Uterus (tissue), 4 donors: ENCODE measurements around the gene SNRK. TPM values are rescaled to one million over a fixed set of nuclear protein-coding genes. Genes with fewer than 3 reads are reported as not detected.

Experiments used
- DNase-seq, 2 donors: peaks; one replicate each; pipeline ENCODE4 v3.0.0-alpha.2; 2019 to 2020
- H3K27ac ChIP-seq, 2 donors: fragments of 200-600 bp; sonication (generic); 1 replicate in 1 of 2; 2 replicates in 1 of 2; pipeline ENCODE4 v1.5.1; 2016 to 2018
- H3K27me3 ChIP-seq, 2 donors: fragments of 200-600 bp; sonication (generic); one replicate each; pipeline ENCODE4 v1.5.1; 2018 to 2019; ENCODE audit warnings: control low read depth in 1 of 2
- H3K36me3 ChIP-seq, 2 donors: fragments of 200-600 bp; sonication (generic); one replicate each; pipeline ENCODE4 v1.5.1; 2019; ENCODE audit warnings: control low read depth in 1 of 2
- H3K4me1 ChIP-seq, 2 donors: fragments of 200-600 bp; sonication (generic); one replicate each; pipeline ENCODE4 v1.5.1; 2018 to 2019; ENCODE audit warnings: control low read depth in 1 of 2
- H3K4me3 ChIP-seq, 2 donors: fragments of 200-600 bp; sonication (generic); 1 replicate in 1 of 2; 2 replicates in 1 of 2; pipeline ENCODE4 v1.5.1; 2018 to 2019; ENCODE audit warnings: mild to moderate bottlenecking in 1 of 2
- H3K9me3 ChIP-seq, 2 donors: fragments of 200-600 bp; sonication (generic); one replicate each; pipeline ENCODE4 v1.5.1; 2019; ENCODE audit warnings: control low read depth in 1 of 2
- POLR2A ChIP-seq, 2 donors: fragments of 450-650 bp; IDR thresholded peaks; one replicate each; pipeline ENCODE4 v1.6.1; 2016; ENCODE audit warnings: antibody characterized with exemption in 2 of 2, mild to moderate bottlenecking in 1 of 2, moderate library complexity in 1 of 2
- intact Hi-C: fragments of 100-400 bp; cut with DNase I; formaldehyde crosslinking; loops from one replicate; pipeline ENCODE4 v1.15.1; 2023; ENCODE audit warnings: low total_unique reads
- total RNA-seq, 4 donors: library from RNA; depleted of rRNA in 3 of 4; stranded (reverse); fragments of >200 nt in 3 of 4; gene quantifications; one replicate each; pipeline versions ENCODE4 v1.1.0 to v1.2.4, GENCODE V29; 2014 to 2023
- TF ChIP-seq, protein P1 (sequence below), 4 experiments: fragments of 200-600 bp in 2 of 4; fragments of 450-650 bp in 2 of 4; sonication (generic) in 2 of 4; IDR thresholded peaks; one replicate each; pipeline ENCODE4 v1.5.1; 2016 to 2019; ENCODE audit warnings: antibody characterized with exemption in 4 of 4, mild to moderate bottlenecking in 2 of 4, moderate library complexity in 1 of 4
- donor health status: DM: yes; HTN: yes; CAD: no.

Gene SNRK
- total RNA-seq, 4 donors from 2014 or later, result 57.1 to 109 (median 98.3) TPM

DNA sequence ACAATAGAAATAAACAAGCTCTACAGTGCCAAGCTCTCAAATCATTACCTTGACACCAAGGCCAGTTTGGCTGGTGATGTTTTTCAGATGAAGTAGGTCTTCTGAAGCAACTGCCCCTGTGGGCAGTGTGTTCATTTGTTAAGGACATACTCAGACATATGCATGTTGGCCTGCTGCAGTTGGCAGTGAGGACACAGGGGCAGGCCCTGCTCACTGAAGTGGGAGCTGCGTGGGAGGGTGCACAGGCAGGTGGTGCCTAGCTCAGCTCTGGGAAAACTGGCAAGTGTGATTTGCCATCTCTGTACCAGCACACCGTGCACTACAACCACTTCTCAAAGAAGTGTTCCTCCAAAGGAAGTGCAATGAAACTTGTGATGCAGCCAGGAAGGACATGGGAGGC, 28.5 kb upstream of the SNRK start:
- TF ChIP-seq, protein P1, sequence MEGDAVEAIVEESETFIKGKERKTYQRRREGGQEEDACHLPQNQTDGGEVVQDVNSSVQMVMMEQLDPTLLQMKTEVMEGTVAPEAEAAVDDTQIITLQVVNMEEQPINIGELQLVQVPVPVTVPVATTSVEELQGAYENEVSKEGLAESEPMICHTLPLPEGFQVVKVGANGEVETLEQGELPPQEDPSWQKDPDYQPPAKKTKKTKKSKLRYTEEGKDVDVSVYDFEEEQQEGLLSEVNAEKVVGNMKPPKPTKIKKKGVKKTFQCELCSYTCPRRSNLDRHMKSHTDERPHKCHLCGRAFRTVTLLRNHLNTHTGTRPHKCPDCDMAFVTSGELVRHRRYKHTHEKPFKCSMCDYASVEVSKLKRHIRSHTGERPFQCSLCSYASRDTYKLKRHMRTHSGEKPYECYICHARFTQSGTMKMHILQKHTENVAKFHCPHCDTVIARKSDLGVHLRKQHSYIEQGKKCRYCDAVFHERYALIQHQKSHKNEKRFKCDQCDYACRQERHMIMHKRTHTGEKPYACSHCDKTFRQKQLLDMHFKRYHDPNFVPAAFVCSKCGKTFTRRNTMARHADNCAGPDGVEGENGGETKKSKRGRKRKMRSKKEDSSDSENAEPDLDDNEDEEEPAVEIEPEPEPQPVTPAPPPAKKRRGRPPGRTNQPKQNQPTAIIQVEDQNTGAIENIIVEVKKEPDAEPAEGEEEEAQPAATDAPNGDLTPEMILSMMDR (IDR thresholded peaks at IDR 0.05), result no peak
- TF ChIP-seq POLR2A (IDR thresholded peaks at IDR 0.05), result no peak
- no peak for DNase-seq
- Histone ChIP-seq H3K4me1 (no peaks in the 10 kb centered on the region), H3K36me3 (no peaks in the 10 kb centered on the region), H3K27me3 (no peaks in the 10 kb centered on the region), H3K9me3 (no peaks in the 10 kb centered on the region), H3K4me3 (no peak overlapping the region), H3K27ac (no peak overlapping the region)
- intact Hi-C loops, result no loop called here

DNA sequence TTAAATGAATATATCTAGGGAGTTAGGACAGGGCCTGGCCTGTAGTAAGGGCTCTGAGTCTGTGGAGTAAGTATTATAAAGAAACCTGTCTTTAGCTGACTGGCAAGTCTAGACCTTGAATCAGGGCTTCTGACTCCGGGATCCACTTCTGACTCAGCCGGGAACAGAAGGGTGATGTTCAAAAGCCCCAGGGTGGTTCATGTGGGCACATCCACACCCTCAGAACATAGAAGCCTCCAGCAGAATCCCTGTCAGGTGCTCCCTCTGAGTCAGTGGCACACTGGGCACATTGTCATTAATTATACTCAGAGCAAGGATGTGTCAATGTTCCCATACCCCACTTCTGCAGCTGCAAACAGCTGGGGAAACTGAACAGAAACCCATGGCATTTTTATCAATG, 26.7 kb upstream of the SNRK start:
- Histone ChIP-seq H3K4me3 (no peak overlapping the region), H3K27me3 (no peaks in the 10 kb centered on the region), H3K4me1 (no peaks in the 10 kb centered on the region), H3K9me3 (no peaks in the 10 kb centered on the region), H3K27ac (no peak overlapping the region), H3K36me3 (no peaks in the 10 kb centered on the region)
- TF ChIP-seq, protein P1 (IDR thresholded peaks at IDR 0.05), result no peak
- intact Hi-C loops, result no loop called here
- DNase-seq, result no peak

DNA sequence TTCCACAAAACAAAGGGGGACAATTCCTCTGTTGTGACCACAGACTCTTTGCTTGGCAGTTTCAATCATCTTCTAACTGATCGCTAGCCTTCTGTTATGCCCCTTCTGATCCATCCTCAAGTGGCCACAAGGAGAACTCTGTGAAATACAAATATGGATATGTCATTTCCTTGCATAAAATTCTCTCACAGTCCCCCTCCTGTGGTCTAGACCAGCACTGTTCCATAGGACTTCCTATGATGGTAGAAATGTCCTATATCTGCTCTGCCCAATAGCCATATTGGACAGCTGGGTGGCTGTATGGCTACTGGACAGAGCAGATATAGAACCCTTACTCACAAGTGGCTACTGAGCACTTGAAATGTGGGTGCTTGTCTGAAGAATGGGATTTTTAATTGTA, 25.9 kb upstream of the SNRK start:
- TF ChIP-seq POLR2A (IDR thresholded peaks at IDR 0.05), result no peak
- TF ChIP-seq, protein P1 (IDR thresholded peaks at IDR 0.05), result no peak
- no peak overlapping the region for H3K4me3 ChIP-seq
- no peak for DNase-seq
- H3K27me3 ChIP-seq, result no peaks in the 10 kb centered on the region
- no peaks in the 10 kb centered on the region for H3K36me3 ChIP-seq
- H3K4me1 ChIP-seq, result no peaks in the 10 kb centered on the region
- H3K27ac ChIP-seq, result no peak overlapping the region
- intact Hi-C loops, result no loop called here
- no peaks in the 10 kb centered on the region for H3K9me3 ChIP-seq

DNA sequence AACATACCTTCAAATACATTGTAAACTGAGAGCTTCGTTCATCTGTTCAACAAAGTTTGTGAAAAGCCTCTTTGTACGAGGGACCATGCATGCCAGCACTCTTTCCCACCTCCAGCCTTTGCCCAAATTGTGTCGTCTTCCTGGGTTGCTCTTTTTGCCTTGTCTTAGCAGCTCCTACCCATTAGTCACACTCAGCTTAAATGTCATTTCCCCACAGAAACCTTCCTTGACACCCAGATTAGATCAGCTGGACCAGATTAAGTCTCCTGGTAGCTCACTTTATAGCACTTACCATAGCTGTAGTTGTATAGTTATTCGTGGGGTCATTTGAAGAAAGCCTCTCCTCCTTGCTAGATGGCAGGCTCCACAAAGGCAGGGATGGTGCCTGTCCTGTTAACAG, 24.1 kb upstream of the SNRK start:
- intact Hi-C loops, result no loop called here
- Histone ChIP-seq H3K27me3 (no peaks in the 10 kb centered on the region), H3K27ac (no peak overlapping the region), H3K9me3 (no peaks in the 10 kb centered on the region), H3K4me1 (no peaks in the 10 kb centered on the region), H3K36me3 (no peaks in the 10 kb centered on the region), H3K4me3 (no peak overlapping the region)
- no peak for DNase-seq
- no peak for TF ChIP-seq POLR2A (IDR thresholded peaks at IDR 0.05)
- TF ChIP-seq, protein P1 (IDR thresholded peaks at IDR 0.05), result no peak

DNA sequence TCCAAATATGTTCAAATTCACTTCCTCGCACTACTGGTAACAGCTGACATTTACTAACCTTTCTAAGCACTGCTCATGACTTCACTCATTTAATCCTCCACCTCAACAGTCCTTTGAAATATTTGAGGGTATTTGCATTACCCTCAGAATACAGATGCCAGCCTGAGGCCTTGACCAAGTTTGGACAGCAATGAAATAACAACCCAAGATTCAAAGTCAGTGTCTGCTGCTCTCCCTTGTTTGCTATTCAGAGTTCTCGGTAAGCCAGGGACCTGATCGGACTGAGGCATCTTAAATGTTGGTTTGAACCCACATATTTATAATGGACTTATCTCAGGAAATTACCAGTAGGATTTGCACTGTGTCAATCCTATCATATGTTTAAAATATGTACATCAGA, 19.9 kb upstream of the SNRK start:
- intact Hi-C loops, result no loop called here

More for the DNA sequence above, 19.9 kb upstream of the SNRK start:
- DNase-seq, result no peak
- no peaks in the 10 kb centered on the region for H3K4me1 ChIP-seq
- no peak overlapping the region for H3K27ac ChIP-seq
- no peaks in the 10 kb centered on the region for H3K9me3 ChIP-seq
- no peak for TF ChIP-seq POLR2A (IDR thresholded peaks at IDR 0.05)
- TF ChIP-seq, protein P1 (IDR thresholded peaks at IDR 0.05), result no peak
- no peak overlapping the region for H3K4me3 ChIP-seq
- H3K36me3 ChIP-seq, result no peaks in the 10 kb centered on the region
- H3K27me3 ChIP-seq, result no peaks in the 10 kb centered on the region
